ENCODE measurements around the gene DHX32. TPM values are rescaled to one million over a fixed set of nuclear protein-coding genes. Genes with fewer than 3 reads are reported as not detected.
"Not testable (repeated sequence)": the region's sequence is repeated elsewhere in the genome, so short reads cannot be mapped to it uniquely, and the experiment has no call there.

DHX32 gene
- total RNA-seq, 4 donors from 2014 or later = 21.1 to 37.9 (median 21.8) TPM

GRCh38 chr10:125911990-125912389, 30.9 kb upstream of the DHX32 start:
- no peak for TF ChIP-seq CTCF (IDR thresholded peaks at IDR 0.05; ENCODE audit: low read depth)

GRCh38 chr10:125911145-125911544, 30.1 kb upstream of the DHX32 start:
- no peak for TF ChIP-seq CTCF (IDR thresholded peaks at IDR 0.05; ENCODE audit: low read depth)

- not testable (repeated sequence) for TF ChIP-seq CTCF (IDR thresholded peaks at IDR 0.05; ENCODE audit: low read depth)
These were observed 15.2 kb upstream of the DHX32 start, which contains the start of gene FANK1 for GRCh38 chr10:125896088-125896934. FANK1 (plus strand) TSS chr10:125896564; CDS start chr10:125896643, 79 bp downstream.

- no peak for TF ChIP-seq CTCF (IDR thresholded peaks at IDR 0.05; ENCODE audit: low read depth)
These were observed 5.9 kb upstream of the DHX32 start for GRCh38 chr10:125886914-125887512.

- no peak for TF ChIP-seq CTCF (IDR thresholded peaks at IDR 0.05; ENCODE audit: low read depth)
These were observed 2.1 kb upstream of the DHX32 start for GRCh38 chr10:125883211-125883610.

GRCh38 chr10:125882596-125882995, 1.5 kb upstream of the DHX32 start:
- no peak for TF ChIP-seq CTCF (IDR thresholded peaks at IDR 0.05; ENCODE audit: low read depth)

GRCh38 chr10:125880719-125881118, 373 bp downstream of the DHX32 start:
- TF ChIP-seq CTCF (IDR thresholded peaks at IDR 0.05; ENCODE audit: low read depth) = no peak
